ENCODE measurements around the gene ZNF181. TPM values are rescaled to one million over a fixed set of nuclear protein-coding genes. Genes with fewer than 3 reads are reported as not detected.

Gene ZNF181
- total RNA-seq, 1 donor from 2014 or later, result 7.3 TPM

DNA sequence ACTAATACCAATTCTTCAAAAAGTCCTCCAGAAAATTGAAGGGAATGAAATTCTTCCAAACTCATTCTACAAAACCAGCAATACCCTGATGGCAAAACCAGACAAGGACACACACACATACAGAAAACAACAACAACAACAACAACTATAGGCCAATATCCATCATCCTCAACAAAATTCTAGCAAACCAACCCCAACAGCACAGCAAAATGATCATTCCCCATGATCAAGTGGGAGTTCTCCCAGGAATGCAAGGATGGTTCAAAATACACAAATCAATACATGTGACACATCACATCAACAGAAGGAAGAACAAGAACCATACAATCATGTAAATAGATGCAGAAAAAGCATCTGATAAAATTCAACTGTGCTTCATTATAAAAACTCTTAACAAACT is 18.7 kb upstream of the ZNF181 start:
- Mint-ChIP-seq H3K27ac (no peak overlapping the region), H3K4me3 (no peak overlapping the region), H3K4me1 (no peaks in the 10 kb centered on the region), H3K27me3 (ENCODE audit: low read depth) (no peaks in the 10 kb centered on the region), H3K36me3 (peaks cover 10% of the 10 kb centered on the region), H3K9me3 (peaks cover 78% of the 10 kb centered on the region)
- DNase-seq (ENCODE audit: low spot score in 2 of 2, unreplicated experiment in 2 of 2), result no peak
- no peak for TF ChIP-seq CTCF (IDR thresholded peaks at IDR 0.05; ENCODE audit: unreplicated experiment)

GRCh38 chr19:34722353-34722752 is 11.7 kb upstream of the ZNF181 start:
- TF ChIP-seq CTCF (IDR thresholded peaks at IDR 0.05; ENCODE audit: unreplicated experiment), result no peak
- peaks cover 9% of the 10 kb centered on the region for H3K27me3 Mint-ChIP-seq (ENCODE audit: low read depth)
- no peak for DNase-seq (ENCODE audit: low spot score in 2 of 2, unreplicated experiment in 2 of 2)
- H3K4me3 Mint-ChIP-seq, result no peak overlapping the region
- H3K36me3 Mint-ChIP-seq, result no peaks in the 10 kb centered on the region
- no peak overlapping the region for H3K27ac Mint-ChIP-seq
- no peaks in the 10 kb centered on the region for H3K4me1 Mint-ChIP-seq
- peaks cover 38% of the 10 kb centered on the region for H3K9me3 Mint-ChIP-seq

- TF ChIP-seq CTCF (IDR thresholded peaks at IDR 0.05; ENCODE audit: unreplicated experiment), result no peak
- Mint-ChIP-seq H3K36me3 (no peaks in the 10 kb centered on the region), H3K9me3 (peaks cover 22% of the 10 kb centered on the region), H3K27ac (no peak overlapping the region), H3K27me3 (ENCODE audit: low read depth) (peaks cover 10% of the 10 kb centered on the region), H3K4me1 (no peaks in the 10 kb centered on the region), H3K4me3 (no peak overlapping the region)
- no peak for DNase-seq (ENCODE audit: low spot score in 2 of 2, unreplicated experiment in 2 of 2)
Measured at GRCh38 chr19:34725400-34725799, 8.6 kb upstream of the ZNF181 start.

DNA sequence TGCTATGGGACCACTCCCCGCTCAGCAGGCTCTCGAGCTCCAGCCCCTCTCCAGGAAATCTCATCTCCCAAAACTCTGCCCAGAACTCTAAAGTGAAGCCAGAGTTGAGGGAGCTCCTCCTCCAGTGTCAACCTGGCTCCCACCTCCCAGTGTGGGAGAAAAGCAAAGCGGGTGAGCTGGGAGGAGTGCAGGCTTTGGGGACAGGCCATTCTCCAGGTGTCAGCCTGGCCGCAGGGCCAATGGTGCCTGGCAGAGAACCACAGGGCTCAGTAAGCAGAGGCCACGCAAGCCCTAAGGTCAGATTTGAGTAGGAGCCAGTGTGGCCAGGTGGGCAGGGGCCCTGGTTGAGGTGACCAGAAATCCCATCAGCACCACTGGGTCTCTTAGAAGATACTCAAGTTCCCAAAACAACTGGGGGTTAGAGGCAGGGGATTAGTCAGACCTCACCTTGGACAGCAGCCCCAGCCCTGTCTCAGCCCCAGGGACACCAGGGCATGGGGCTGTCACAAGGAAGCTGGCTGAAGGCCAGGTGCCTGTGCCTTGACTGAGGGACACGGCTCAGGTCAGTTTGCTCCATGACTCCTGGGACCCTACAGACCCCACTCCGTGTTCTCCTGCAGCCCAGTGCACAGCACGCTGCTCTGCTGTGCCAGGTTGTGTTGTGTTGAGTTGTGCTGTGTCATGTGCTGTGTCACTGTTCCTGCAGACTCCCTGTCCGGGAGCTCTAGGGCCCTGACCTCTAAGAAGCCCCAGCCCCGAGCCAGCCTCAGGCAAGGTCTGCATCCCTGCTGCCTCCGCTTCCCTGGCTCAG is 2.8 kb upstream of the ZNF181 start:
- peaks cover 6% of the 10 kb centered on the region for H3K27me3 Mint-ChIP-seq (ENCODE audit: low read depth)
- DNase-seq (ENCODE audit: low spot score in 2 of 2, unreplicated experiment in 2 of 2), result no peak
- peaks cover 8% of the 10 kb centered on the region for H3K36me3 Mint-ChIP-seq
- no peak for TF ChIP-seq CTCF (IDR thresholded peaks at IDR 0.05; ENCODE audit: unreplicated experiment)
- no peak overlapping the region for H3K27ac Mint-ChIP-seq
- peaks cover 24% of the 10 kb centered on the region for H3K4me1 Mint-ChIP-seq
- H3K4me3 Mint-ChIP-seq, result peak overlapping the region; percentile 33
- peaks cover 13% of the 10 kb centered on the region for H3K9me3 Mint-ChIP-seq

DNA sequence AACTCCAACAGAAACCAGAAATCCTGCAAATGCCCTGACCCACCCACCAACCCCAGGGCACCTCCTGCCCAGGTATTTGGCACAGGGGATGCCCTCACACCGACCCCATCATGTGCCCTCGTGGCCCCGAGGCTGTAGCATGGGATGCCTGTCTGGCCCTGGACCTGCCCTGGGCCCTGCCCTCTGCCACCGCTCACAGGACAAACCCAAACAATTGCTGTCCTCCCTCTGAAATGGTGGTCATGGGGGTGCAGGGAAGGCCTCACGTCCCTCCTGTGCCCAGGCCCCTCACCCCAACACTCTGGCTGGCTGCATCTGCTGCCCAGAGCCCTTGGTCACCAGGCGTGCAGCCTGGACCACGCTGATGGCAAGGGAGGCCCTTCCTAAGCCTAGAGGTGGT is 2.1 kb upstream of the ZNF181 start:
- H3K4me3 Mint-ChIP-seq, result peak overlapping the region; percentile 33
- H3K27ac Mint-ChIP-seq, result no peak overlapping the region
- DNase-seq (ENCODE audit: low spot score in 2 of 2, unreplicated experiment in 2 of 2), result no peak
- TF ChIP-seq CTCF (IDR thresholded peaks at IDR 0.05; ENCODE audit: unreplicated experiment), result no peak
- peaks cover 12% of the 10 kb centered on the region for H3K36me3 Mint-ChIP-seq
- H3K9me3 Mint-ChIP-seq, result peaks cover 9% of the 10 kb centered on the region
- H3K4me1 Mint-ChIP-seq, result peaks cover 24% of the 10 kb centered on the region
- H3K27me3 Mint-ChIP-seq (ENCODE audit: low read depth), result peaks cover 5% of the 10 kb centered on the region

Data from mesothelial cell of epicardium (in vitro differentiated cells).